NCI-H1105 treated with DMSO at 0.1 percent for 48 hours (cell line): ENCODE results near the gene WWTR1.

Experiments
- DNase-seq: peaks from one replicate; lab custom pipeline; 2025; lab: John Stamatoyannopoulos, UW

WWTR1 gene

DNA sequence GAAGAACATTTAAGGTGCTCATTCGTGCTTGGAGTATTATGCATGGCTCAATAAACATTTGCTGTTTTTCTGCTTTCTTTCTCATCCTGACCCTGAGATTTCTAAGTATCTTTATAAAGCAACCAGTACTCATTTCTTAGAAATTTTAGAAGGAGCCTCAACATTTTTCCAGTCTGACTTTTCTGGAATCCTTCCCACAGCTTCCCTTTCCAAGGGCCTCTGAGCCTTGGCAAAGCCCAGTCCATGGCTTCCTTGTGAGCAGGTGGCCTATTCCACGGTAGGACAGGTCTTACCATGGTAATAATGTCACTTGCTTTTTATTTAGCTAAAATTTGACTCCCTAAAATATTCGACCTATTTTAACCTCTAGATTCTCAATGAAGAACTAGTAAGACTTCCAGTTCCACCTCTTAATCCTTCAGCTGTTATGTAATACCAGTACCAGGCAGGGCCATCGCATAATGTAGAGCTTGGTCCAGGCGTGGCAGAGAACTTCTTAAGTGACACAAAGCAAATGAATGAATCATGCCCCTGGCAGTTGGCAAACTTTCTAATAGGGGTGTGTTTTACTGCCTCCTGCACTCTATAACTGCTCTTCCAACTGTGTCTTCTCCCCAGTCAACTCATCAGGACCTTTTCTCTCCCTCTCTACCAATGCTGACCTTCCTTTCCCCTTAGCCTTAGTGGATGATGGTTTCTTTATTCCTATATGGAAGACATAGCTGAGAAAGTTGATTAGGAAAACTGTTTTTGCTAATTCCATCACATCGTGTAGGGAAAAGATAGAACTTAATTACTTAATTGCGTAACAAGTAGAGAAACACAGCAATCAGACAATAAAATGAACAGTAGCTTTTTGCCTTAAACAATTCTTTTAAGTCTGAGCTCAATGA, 184.2 kb downstream of the WWTR1 start:
- DNase-seq = no peak

DNA sequence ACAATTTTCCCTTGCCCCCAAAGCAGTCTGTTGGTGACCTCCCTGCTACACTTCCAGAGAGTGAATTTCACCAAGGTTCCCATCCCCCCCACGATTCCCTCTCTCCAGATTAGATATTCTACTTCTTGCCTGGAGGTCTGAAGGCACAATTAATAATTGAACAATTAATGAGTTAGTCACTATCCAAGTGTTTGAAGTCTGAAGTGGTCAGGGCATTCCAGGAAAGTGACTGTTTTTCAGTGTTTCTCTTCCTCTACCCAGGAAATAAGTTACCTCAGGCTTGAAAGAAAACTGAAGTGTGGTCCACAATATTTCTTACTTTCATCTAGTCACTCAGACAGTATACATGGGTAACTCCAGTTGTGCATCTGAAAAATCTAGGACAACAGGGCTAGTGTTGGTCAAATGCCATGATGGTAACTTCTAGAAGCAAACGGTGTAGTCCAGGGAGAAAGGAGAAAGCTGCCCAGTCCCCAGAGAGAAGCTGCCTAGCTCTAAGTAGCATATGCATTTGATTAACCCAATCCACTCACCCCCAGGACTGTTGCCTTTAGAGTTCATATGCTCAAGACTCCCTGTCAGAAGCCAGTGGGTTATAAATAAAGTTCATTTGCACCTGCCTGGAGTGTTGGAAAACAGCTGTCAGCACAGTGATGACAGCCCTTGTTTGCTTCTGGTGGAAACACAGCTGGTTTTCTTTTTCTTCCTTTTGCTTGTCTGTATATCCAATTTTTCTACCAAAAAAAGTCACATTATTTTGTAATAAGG, 185.6 kb downstream of the WWTR1 start:
- DNase-seq = no peak

- no peak for DNase-seq
These were observed 187.4 kb downstream of the WWTR1 start for GRCh38 chr3:149470381-149470780.

- no peak for DNase-seq
These were observed 189.2 kb downstream of the WWTR1 start for GRCh38 chr3:149468504-149469212.
